AG04450 (cell line): Measurements from ENCODE around the gene PAK1IP1. TPM values are rescaled to one million over a fixed set of nuclear protein-coding genes. Genes with fewer than 3 reads are reported as not detected.
"Not testable (repeated sequence)": the region's sequence is repeated elsewhere in the genome, so short reads cannot be mapped to it uniquely, and the experiment has no call there.

Source experiments
- CTCF ChIA-PET: fragments of 300-600, 350-600 bp; formaldehyde crosslinking; extraction: SDS; loops from one replicate; lab custom pipeline; 2022; ENCODE audit warnings: antibody characterized with exemption, inconsistent platforms; lab: Charles Lee
- POLR2A ChIA-PET: fragments of 350-600 bp; formaldehyde crosslinking; extraction: SDS; loops from one replicate; lab custom pipeline; 2021; ENCODE audit warnings: antibody characterized with exemption, inconsistent platforms; lab: Yijun Ruan, JAX
- DNase-seq: peaks from one replicate; pipeline ENCODE4 v3.0.0-alpha.2; 2011; ENCODE audit warnings: low read depth, low spot score
- H3K27ac ChIP-seq: one replicate; pipeline ENCODE4 v1.5.1; 2012; ENCODE audit warnings: low read depth, low read length, control low read depth
- H3K27me3 ChIP-seq: one replicate; pipeline ENCODE4 v1.6.0; 2012; ENCODE audit warnings: low read length; ENCODE audit not compliant: control insufficient read depth, insufficient read depth
- H3K4me3 ChIP-seq: 2 replicates; pipeline ENCODE4 v1.5.1; 2011; ENCODE audit warnings: mild to moderate bottlenecking, low read depth, low read length, control low read depth
- H3K9me3 ChIP-seq: 2 replicates; pipeline ENCODE4 v1.5.1; 2012; ENCODE audit warnings: low read length; ENCODE audit not compliant: control insufficient read depth, insufficient read depth
- polyA plus RNA-seq: library from polyadenylated mRNA; depleted of rRNA; stranded (reverse); fragments of >200 nt; gene quantifications from 2 replicates; pipeline ENCODE4 v1.2.3, GENCODE V29; 2011
- TF ChIP-seq, protein P1 (sequence below): IDR thresholded peaks from 2 replicates; pipeline ENCODE4 v1.5.1; 2011; ENCODE audit warnings: low read depth, low read length, control low read depth, inconsistent platforms

Gene PAK1IP1
- polyA plus RNA-seq, 1 experiment: 24.2 TPM

DNA sequence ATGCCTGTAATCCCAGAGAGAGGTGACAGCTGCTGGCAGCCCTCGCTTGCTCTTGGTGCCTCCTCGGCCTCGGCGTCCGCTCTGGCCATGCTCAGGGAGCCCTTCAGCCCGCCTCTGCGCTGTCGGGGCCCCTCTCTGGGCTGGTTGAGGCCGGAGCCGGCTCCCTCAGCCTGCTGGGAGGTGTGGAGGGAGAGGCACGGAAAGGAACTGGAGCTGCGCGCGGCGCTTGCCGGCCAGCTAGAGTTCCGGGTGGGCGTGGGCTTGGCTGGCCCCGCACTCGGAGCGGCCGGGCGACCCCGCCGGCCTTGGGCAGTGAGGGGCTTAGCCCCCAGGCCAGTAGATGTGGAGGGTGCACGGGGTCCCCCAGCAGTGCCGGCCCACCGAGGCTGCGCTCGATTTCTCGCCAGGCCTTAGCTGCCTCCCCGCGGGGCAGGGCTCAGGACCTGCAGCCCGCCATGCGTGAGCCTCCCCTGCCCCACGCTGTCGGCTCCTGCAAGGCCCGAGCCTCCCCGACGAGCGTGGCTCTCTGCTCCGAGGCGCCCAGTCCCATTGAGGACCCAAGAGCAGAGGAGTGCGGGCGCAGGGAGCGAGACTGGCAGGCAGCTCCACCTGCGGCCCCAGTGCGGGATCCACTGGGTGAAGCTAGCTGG is 34.9 kb upstream of the PAK1IP1 start:
- peaks cover 2% of the 10 kb centered on the region for H3K27me3 ChIP-seq
- peak overlapping the region; percentile 47 for H3K27ac ChIP-seq
- peak overlapping the region; percentile 59 for H3K4me3 ChIP-seq
- peaks cover 8% of the 10 kb centered on the region; the same call in 1 of the 2 replicates for H3K9me3 ChIP-seq
- TF ChIP-seq, protein P1, sequence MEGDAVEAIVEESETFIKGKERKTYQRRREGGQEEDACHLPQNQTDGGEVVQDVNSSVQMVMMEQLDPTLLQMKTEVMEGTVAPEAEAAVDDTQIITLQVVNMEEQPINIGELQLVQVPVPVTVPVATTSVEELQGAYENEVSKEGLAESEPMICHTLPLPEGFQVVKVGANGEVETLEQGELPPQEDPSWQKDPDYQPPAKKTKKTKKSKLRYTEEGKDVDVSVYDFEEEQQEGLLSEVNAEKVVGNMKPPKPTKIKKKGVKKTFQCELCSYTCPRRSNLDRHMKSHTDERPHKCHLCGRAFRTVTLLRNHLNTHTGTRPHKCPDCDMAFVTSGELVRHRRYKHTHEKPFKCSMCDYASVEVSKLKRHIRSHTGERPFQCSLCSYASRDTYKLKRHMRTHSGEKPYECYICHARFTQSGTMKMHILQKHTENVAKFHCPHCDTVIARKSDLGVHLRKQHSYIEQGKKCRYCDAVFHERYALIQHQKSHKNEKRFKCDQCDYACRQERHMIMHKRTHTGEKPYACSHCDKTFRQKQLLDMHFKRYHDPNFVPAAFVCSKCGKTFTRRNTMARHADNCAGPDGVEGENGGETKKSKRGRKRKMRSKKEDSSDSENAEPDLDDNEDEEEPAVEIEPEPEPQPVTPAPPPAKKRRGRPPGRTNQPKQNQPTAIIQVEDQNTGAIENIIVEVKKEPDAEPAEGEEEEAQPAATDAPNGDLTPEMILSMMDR: no peak
- POLR2A ChIA-PET: interaction anchor here (0.6 kb wide), 1 partner anchor 121 kb away, joined by 8 read pairs; no protein-coding TSS in a partner anchor
- DNase-seq: no peak
- CTCF ChIA-PET: interaction anchor here (0.6 to 1.0 kb wide), 2 partner anchors 11 to 142 kb away, joined by 3 to 9 read pairs; no protein-coding TSS in a partner anchor

GRCh38 chr6:10660431-10661191 is 34.2 kb upstream of the PAK1IP1 start:
- H3K4me3 ChIP-seq: peak overlapping the region; percentile 59
- H3K27me3 ChIP-seq, POLR2A ChIA-PET, DNase-seq, H3K27ac ChIP-seq, H3K9me3 ChIP-seq: not testable (repeated sequence)
- CTCF ChIA-PET: interaction anchor here (1.0 kb wide), 1 partner anchor 141 kb away, joined by 3 read pairs; no protein-coding TSS in a partner anchor

DNA sequence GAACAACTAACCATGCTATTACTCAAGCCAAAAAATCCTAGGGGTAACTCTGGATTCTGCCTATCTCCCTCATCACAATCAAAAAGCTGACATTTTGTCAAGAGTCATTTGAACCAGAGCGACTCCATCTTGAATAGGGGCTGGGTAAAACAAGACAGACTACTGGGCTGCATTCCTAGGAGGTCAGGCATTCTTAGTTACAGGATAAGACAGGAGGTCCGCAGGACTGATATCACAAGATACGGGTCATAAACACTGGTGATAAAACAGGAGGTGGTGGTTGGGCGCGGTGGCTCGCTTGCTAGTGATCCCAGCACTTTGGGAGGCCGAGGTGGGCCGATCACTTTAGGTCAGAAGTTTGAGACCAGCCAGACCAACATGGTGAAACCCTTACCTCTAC is 32.6 kb upstream of the PAK1IP1 start:
- ChIA-PET POLR2A (no interaction called here), CTCF (interaction anchor here (0.6 to 1.0 kb wide), 2 partner anchors 152 to 1146 kb away, joined by 3 to 8 read pairs; no protein-coding TSS in a partner anchor)
- H3K27me3 ChIP-seq: peaks cover 2% of the 10 kb centered on the region

GRCh38 chr6:10662742-10663141 is 32.0 kb upstream of the PAK1IP1 start:
- no peak for DNase-seq
- ChIA-PET CTCF (interaction anchor here (0.7 kb wide), 1 partner anchor 139 kb away, joined by 7 read pairs; no protein-coding TSS in a partner anchor), POLR2A (no interaction called here)
- TF ChIP-seq, protein P1: no peak
- peaks cover 8% of the 10 kb centered on the region; the same call in 1 of the 2 replicates for H3K9me3 ChIP-seq
- H3K27me3 ChIP-seq: peaks cover 2% of the 10 kb centered on the region
- H3K4me3 ChIP-seq: no peak overlapping the region
- H3K27ac ChIP-seq: no peak overlapping the region

More for the DNA sequence above, 32.6 kb upstream of the PAK1IP1 start:
- Histone ChIP-seq H3K9me3 (peaks cover 8% of the 10 kb centered on the region; the same call in 1 of the 2 replicates), H3K4me3 (no peak overlapping the region), H3K27ac (no peak overlapping the region)
- TF ChIP-seq, protein P1: no peak
- no peak for DNase-seq

GRCh38 chr6:10665595-10665994 is 29.2 kb upstream of the PAK1IP1 start:
- H3K27ac ChIP-seq, H3K9me3 ChIP-seq, CTCF ChIA-PET, H3K27me3 ChIP-seq, DNase-seq, POLR2A ChIA-PET, H3K4me3 ChIP-seq: not testable (repeated sequence)
